SH-SY5Y (cell line): Measurements from ENCODE around the gene UBE3D.

ENCODE experiments used
- GATA2 ChIP-seq: IDR thresholded peaks from 2 replicates; pipeline ENCODE4 v1.6.1; 2011; ENCODE audit warnings: mild to moderate bottlenecking, low read depth, low read length
- GATA3 ChIP-seq: IDR thresholded peaks from 2 replicates; pipeline ENCODE4 v1.6.1; 2011; ENCODE audit warnings: low read depth, mild to moderate bottlenecking, low read length, moderate library complexity

GRCh38 chr6:82865461-82865860 is 200.2 kb downstream of the UBE3D start:
- TF ChIP-seq GATA2 (no peak), GATA3 (no peak)
